Epidermal melanocyte (primary cell): ENCODE results near the gene NT5DC4.

Experiments used
- DNase-seq: peaks from one replicate; pipeline ENCODE4 v3.0.0; 2011; ENCODE audit warnings: low spot score; ENCODE audit not compliant: insufficient read length

NT5DC4 gene

DNA sequence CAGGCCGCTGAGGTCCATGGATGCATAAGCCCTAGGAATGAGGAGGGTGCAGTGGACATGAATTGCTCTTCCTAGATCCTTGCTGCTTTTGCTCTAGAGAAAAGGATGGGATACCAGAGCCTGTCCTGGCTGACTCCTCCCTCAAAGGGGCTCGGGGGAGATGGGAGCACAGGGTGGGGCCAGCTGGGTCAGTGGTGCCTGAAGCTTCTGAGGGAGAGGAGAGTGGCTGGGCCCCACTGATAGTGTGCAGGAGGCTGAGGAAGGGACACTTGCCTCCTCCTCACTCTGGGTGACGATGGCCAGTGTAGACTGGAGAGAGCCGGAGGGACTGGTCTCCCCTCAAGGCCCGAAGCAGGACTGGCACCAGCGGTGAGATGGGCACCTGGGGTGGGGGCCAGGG lies at the start of gene NT5DC4:
TSS of gene NT5DC4 (plus strand) at position 236 of the 400 bp plus-strand sequence. CDS start at position 296, 60 bp downstream.
- no peak for DNase-seq

DNA sequence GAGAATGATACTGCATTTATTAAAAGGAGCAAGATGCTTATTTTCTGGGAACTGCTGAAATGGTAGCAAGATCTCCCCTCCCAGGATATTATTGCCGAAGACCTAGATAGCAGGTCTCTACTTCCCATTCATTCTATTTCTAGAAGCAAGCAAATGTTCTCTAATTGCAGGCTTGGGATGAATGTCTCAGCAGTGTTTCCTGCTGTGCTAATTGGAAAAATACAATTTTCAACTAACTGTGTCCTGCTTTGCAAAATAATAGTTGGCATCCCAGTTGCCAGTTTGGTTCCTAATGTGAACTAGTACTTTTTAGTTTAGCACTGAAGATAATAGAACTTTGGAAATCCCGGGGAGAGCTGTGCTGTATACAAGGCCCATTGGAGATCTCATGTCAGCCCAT lies 49.0 kb upstream of the NT5DC4 start:
- DNase-seq: no peak

DNA sequence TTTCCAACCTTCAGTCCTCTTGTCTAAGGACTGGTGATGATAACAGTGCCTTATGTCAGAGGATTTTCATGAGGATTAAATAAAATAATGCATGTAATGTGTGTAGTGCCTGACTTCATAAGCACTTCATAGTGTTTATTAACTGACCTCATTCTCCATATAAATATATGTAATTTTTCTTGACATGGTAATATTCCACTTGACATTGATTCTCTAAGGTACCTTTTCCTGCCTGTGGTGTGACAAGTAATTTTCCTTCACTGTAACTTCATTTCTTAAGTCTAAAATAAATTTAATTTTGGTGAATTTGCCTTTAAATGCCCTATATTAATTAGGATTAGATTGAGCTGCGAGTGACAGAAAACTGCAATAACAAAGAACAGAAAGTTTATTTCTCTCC lies 47.8 kb upstream of the NT5DC4 start:
- DNase-seq: no peak

DNA sequence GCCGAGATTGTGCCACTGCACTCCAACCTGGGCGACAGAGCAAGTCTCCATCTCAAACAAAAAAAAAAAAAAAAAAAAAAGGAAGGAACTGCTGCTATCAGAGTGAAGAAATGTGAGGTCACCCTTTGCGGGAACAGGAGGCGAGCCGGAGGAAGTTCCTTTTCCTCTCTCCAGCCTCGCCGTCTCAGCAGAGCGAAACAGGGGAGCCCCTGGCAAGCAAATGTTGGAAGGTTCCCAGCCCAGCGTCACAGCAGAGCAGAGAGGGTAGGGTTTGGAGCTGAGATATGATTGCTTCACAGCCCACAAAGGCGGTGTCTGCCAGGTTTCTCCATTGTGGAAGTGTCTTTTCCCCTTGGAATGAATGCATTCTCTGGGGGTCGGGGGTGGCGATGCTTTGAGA lies 46.6 kb upstream of the NT5DC4 start:
- no peak for DNase-seq

DNA sequence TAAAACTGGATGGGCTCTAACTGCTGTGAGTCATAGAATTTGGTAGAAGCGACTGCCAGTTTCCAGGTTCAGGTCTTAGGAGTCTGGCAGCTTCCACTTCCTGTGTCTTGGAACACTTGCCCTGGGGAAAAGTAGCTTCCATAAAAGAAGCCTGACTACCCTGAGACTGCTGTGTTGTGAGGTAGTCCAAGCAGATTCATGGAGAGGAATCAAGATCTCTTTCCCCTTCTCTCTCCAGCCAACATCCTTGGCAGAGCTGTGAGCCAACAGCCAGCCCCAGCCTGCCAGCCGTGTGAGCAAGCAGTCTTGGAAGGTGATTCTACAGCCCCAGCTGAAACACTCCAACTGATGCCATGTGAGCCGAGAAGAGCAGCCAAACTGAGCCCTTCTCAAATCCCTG lies 41.3 kb upstream of the NT5DC4 start:
- no peak for DNase-seq

DNA sequence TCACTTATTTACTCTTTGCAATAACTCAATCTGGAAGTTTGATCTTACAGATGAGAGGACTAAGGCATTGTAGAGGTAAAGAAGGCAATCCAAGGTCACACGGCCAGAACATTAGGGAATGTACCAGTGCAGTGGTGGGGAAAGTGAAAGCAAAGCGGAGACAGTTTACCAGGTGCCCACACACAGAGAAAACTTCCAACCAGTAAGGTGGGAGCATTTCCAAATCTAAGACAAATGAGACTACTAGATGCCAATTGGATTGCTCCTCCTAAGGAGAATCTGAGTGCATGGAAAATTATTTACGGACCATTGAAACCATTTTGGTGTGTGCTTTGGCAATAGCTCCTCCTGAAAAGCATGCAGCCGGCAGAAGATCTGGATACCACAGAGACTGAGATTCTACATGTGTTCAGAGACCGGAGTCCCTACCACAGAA lies 40.1 kb upstream of the NT5DC4 start:
- no peak for DNase-seq

DNA sequence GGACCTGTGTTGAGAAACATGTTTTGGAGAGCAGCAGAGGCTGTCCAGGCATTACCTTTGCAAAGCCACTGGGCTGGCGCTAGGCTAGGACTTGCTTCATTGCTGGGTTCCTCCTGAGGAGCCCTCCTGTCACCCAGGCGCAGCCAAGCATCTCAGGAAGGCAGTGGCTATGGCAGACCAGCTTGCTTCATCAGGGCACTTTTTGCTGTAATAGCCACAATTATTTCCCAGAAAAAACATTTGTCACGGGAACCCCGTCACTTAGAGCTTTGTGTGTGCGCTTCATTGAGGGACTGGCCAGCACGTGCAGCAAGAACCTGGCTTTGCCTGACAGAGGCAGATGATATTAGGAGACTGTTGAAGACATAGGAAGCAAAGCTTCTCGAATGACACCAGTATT lies 38.7 kb upstream of the NT5DC4 start:
- no peak for DNase-seq

DNA sequence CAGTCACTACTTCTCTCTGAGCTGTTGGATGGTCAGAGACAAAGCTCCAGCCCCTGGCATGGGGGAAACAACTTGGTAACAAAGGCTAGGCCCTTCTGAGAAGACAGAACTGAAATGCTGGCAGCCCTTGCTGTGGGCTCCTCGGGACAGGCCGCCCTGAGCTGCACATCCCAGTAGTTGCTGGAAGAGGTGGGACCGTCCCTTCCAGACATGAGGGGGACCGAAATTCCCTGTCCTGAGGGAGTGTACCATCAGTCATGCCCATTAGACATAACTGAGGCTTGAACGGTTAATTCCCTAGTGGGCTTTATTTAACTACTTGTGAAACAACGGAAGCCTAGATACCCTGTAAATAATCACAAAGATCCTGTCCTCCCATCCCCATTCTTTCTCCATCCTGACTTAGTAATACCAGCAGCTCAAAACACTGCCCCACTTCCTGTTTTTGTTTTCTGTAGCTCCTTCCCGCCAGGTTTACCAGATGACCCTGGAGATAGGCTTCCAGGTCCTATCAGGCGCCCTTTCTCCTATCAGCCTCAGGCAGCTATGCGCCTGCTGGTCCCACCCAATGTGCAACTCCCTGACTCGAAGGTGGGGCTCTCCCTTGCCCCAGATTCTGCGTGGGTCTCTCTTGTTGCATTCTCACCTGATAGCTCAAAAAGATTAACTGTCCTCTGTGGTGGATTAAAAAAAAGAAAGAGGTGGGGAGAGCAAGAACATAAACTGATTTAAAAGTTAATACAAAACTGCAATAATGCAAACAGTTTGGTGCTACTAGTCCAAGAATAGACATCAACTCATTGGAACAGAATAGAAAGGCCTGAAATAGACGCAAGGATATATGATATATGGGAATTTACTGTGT lies 37.0 kb upstream of the NT5DC4 start:
- no peak for DNase-seq

DNA sequence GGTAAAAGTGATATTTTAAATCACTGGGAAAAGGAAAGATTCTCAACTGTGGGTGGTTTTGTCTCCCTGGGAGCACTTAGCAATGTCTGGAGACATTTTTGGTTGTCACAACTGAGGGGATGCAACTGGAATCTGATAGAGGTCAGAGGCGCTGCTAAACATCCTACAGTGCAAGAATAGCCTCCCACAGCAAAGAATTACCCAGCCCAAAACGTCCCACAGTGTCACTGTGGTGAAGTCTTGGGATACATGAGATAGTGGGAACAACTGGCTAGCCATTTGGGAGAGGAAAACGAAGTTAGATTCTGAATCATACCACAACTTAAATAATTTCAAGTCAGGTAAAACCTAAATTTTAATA lies 36.4 kb upstream of the NT5DC4 start:
- DNase-seq: no peak

DNA sequence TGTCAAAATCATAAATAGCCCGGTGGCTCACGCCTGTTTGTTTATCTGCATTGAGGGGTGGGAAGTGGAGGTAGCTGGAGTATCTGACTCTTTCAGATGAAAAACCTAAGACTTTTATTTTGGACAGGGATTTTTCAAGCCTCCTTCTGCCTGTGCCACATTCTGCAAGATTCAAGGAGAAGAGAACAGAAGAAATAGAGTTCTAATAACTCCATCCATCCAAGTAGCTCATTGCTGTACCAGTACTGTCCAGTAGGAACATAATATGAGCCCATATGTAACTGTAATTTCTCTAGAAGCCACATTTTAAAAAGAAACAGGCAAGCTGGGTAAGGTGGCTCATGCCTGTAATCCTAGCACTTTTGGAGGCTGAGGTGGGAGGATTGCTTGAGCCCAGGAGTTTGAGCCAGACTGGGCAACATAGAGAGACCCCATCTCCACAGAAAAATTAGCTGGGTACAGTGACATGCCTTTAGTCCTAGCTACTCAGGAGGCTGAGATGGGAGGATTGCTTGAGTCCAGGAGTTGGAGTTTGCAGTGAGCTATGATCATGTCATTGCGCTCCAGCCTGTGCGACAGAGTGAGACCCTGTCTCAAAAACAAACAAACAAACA lies 35.4 kb upstream of the NT5DC4 start:
- no peak for DNase-seq

DNA sequence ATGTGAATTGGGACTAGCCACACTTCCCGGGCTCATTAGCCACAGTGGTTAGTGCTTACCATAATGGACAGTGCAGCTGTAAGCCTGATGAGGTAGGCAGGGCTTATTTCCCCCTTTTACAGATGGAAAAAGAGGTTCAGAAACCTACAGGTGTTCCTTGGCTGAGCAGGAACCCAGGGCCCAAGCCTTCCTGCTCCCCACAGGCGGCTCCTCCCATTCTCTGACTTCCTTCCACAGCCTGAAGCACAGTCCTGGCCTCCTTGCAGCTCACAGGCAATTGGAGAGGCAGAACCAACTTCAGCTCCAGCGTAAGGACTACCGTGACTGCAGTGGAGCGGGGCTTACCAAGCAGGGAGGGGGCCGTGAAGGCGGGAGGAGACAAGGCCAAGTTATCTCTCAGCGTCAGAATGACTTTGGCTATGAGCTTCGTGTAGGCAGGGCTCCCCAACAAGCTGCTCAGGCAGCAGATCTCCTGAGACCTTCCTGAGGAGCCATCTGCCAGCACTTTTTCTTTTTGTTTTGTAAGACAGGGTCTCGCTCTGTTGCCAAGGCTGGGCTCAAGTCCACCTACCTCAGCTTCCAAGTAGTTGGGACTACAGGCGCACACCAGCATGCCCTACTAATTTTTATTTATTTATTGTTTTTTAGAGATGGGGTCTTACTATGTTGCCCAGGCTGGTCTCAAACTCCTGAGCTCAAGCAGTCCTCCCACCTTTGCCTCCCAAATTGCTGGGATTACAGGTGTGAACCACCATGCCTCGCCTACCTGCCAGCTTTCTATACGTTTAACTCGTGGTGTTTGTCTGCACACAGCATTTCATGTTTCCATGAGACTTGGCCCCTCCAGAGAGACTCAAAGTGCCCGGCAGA lies 34.2 kb upstream of the NT5DC4 start:
- no peak for DNase-seq

DNA sequence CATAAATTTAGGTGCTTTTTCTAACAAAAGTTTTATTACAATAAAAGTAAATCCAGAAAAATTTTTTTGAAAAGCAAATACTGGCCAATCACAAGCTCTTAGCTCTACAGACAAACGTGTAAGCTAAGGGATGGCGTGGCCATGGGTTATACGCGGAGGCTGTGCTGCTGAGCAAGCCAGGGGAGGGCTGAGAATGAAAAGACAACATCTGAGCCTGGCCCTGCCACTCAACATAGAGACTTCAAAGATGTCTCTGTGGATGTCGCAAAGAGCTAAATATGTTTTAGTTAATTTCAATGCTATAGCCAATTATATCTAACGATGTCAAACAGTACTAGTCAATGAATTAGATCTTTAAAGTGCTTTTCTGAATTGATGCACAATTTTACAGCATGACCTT lies 33.3 kb upstream of the NT5DC4 start:
- no peak for DNase-seq

DNA sequence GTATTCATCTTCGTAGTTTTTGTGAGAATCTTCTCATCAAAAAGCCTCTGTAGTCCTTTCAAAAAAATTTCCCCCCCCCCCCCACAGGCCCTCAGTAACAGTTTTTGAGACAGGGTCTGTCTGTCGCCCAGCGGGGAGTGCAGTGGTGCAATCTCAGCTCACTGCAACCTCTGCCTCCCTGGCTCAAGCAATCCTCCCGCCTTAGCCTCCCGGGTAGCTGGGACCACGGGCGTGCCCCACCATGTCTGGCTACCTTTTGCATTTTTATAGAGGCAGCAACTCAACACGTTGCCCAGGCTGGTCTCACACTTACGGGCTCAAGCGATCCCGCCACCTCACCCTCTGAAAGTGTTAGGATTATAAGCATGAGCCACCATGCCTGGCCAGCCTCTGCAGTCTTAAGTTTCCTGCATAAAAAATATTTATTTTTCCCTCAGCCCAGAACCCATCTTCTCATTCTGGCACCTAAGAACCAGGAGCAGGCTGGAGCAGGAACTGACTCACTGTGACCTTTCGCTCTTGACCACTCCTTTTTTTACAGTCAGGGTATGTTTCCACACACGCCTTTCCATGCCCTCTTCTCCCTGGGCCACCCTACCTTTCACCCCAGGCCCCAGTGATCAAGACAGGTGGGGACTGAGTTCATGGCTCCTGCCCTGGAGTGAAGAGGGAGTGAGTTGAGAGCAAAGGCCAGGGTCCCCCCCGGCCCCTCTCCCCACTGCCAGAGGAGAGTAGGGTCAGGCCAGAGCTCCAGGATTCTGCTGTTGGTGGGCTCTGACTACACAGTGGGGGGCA lies 32.5 kb upstream of the NT5DC4 start:
- no peak for DNase-seq

DNA sequence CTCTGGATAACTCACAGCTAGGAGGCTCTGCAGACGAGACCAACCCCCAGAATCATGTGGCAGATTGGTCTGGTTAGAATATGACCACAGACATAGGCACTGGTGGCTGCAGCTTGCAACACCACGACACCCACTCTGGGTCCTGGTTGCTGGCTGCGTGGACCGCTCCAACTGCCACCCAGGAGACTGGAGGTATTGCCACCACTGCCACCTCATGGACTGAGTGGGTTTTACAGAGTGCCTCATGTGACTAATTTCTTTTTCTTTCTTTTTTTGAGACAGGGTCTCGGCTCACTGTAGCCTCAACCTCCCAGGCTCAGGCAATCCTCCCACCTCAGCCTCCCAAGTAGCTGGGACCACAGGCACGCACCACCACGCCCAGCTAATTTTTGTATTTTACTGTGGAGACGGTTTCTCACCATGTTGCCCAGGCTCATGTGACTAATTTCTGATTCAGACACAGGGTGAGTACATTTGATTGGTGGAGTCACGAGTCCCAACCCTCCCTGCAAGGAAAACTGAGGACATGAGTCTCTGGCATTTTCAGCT lies 29.9 kb upstream of the NT5DC4 start:
- DNase-seq: no peak

DNA sequence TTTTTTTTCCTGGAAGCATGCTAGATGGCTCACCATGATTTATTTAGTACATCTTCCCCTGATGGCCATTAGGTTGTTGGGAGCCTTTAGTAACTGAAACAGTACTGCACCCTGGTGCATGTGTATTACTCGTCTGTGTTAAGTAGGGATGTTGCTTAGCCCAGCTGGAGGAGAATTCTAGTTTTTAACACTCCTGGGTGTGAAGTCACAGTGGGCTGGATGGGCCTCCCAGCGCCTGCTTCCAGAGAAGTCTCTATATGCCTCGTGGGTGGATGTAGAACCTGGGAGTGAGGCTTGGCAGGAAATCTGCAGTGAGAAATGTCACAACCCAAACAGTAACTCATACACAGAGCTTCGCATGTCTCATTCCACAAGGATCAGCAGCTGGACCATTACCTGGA lies 28.9 kb upstream of the NT5DC4 start:
- DNase-seq: no peak

DNA sequence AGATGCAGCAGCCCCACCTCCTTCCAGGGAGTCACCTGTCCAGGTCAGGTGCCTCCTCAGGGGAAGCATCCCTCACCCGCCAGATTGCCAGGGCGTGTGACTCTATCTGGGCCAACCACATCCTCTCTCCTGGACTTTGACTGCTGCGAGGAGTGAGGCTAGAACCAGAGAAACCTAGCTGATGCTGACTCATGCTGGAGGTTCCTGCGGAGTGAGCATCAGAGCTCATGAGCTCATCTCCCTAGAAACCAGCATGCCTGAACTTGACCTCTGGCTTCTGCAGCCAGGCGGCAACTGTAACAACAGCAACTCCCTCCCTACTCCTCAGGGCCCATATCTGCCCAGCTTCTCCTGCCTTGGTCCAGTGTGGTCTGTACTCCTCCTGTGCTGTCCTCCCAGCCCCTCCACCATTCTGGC lies 28.3 kb upstream of the NT5DC4 start:
- DNase-seq: no peak

DNA sequence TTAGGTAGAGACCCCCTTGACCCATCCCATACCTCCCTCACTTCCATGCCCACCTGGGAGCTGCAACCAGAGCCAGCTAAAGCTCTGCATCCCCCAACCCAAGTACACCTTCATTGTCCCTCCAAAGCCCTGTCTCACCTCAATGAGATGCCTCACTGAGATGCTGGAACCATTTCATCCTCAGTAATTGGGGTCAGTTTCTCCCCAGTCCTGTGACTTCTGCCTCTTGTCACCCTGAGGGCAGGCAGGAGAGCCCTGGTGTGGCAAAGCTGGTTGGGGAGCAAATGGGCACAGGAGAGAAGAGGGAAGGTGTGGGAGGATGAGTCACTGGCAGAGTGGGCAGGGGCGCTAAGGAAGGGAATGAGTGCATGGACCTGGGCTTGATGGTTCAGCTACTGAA lies 27.9 kb upstream of the NT5DC4 start:
- no peak for DNase-seq

DNA sequence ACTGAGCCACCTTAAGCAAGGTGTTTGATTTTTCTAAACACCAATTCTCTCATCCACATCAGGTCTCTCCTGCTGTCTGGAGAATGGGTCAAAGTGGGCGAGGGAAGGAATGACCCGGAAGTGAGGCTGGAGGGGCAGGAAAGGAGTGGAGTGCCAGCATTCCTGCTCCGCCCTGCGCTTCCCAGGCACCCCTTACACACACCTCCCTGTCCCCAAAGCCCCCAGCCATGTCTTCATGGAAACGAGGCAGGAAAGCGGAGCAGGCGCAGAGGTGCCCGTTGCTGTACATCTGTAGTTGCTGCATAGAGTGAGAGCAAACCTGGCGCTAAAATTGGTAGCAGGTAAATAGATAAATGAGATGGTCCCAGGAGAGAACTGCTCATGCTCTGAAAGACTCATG lies 27.2 kb upstream of the NT5DC4 start:
- no peak for DNase-seq

DNA sequence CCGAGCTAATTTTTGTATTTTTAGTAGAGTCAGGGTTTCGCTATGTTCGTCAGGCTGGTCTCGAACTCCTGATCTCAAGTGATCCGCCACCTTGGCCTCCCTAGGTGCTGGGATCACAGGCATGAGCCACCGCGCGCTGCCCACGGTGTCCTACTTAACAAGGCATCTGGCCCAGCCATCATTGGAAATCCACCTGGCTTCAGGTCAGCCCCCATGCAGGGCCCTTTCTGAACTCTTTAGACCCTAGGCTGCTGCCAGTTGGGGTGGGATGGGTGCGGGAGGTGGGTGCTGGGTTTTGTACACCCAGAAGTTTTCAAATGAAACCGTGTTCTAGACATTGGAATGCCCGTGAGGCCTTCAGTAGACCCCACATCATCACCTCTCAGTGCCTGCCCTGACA lies 26.6 kb upstream of the NT5DC4 start:
- DNase-seq: no peak

DNA sequence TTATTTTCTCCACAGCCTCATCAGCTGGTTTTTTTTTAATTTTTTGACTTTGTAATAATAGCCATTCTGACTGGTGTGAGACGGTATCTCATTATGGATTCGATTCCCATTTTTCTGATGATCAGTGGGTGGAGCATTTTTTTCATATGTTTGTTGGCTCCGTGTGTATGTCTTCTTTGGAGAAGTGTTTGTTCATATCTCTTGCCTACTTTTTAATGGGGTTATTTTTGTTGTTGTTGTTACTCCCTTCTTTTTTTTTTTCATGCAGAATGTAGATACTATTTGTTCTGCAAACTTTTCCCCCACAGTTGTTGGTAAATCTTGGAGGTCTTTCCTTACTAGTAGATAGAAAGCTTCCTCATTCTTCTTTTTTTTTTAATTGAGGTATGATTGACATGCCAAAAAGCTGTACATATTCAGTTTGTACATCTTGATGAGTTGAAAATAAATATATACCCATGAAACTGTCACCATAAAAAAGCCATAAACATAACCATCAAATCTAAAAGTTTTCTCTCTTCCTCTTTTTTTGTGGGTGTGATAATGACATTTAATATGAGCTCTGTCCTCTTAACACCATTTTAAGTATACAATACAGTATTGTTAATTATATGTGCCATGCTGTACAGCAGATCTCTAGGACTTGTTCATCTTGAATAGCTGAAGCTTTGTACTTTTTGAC lies 21.8 kb upstream of the NT5DC4 start:
- no peak for DNase-seq
